ENCODE data around the gene KLHL10. TPM values are rescaled to one million over a fixed set of nuclear protein-coding genes. Genes with fewer than 3 reads are reported as not detected.

The KLHL10 gene
- total RNA-seq, 1 experiment from 2014 or later: not detected

DNA sequence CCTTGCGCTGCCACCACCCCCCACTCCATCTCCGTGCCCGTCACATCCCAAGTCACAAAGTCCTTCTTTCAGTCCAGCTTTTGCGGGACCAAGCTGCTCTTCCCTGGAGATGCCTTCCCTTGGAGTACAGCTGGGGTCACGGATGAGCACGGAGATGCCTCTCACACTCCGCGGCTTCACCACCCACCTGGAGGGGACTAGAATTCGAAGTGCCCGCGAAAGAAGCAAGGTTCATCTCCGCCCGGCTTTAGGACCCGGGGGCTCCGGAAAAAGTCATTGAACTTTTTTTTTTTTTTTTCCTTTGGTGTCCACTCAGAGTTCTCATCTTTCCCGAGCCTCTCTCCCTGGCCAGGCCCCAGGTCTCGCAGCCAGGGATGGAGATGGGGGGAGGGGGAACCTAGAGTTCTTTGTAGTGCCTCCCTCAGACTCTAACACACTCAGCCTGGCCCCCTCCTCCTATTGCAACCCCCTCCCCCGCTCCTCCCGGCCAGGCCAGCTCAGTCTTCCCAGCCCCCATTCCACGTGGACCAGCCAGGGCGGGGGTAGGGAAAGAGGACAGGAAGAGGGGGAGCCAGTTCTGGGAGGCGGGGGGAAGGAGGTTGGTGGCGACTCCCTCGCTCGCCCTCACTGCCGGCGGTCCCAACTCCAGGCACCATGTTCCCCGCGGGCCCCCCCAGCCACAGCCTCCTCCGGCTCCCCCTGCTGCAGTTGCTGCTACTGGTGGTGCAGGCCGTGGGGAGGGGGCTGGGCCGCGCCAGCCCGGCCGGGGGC lies 25.1 kb upstream of the KLHL10 start, which contains the start of gene FKBP10:
Gene FKBP10, plus strand, starts transcription at position 624 of the 771 bp plus-strand sequence. Its CDS starts 31 bp downstream, at position 655.
- no peaks in the 10 kb centered on the region for H3K27me3 Mint-ChIP-seq (ENCODE audit: insufficient read depth, unreplicated experiment)
- peak within 1 kb of the TSS; percentile 85 for H3K27ac Mint-ChIP-seq (ENCODE audit: low read depth, unreplicated experiment)
- ChIA-PET POLR2A (interaction anchor here (1.0 to 24.1 kb wide), 9 partner anchors 10 to 124 kb away, joined by 3 to 599 read pairs (median 9); partner anchors contain the start of genes EIF1, JUP and KLHL11), CTCF (interaction anchor here (0.7 to 3.1 kb wide), 5 partner anchors 11 to 1720 kb away, joined by 3 to 22 read pairs (median 6); no protein-coding TSS in a partner anchor)
- peak within 1 kb of the TSS; percentile 95 for H3K4me3 Mint-ChIP-seq (ENCODE audit: unreplicated experiment)
- peaks cover 19% of the 10 kb centered on the region for H3K4me1 Mint-ChIP-seq (ENCODE audit: insufficient read depth, unreplicated experiment)
- no peaks in the 10 kb centered on the region for H3K9me3 Mint-ChIP-seq (ENCODE audit: unreplicated experiment)
- no TSS peak for BruUV-seq (replicated peaks)
- H3K36me3 Mint-ChIP-seq (ENCODE audit: insufficient read depth, unreplicated experiment): peaks cover 28% of the 10 kb centered on the region
- no peak for TF ChIP-seq CTCF (IDR thresholded peaks at IDR 0.05; ENCODE audit: unreplicated experiment)
- peak; percentile 84 for DNase-seq (ENCODE audit: unreplicated experiment)
- intact Hi-C loops (cut with micrococcal nuclease): loop anchor here (2.0 kb wide), 1 partner anchor 52 kb away; the partner anchor contains the start of gene KLHL11

GRCh38 chr17:41813152-41813680 lies 24.4 kb upstream of the KLHL10 start:
- H3K4me3 Mint-ChIP-seq (ENCODE audit: unreplicated experiment): peak overlapping the region; percentile 95
- BruUV-seq (replicated peaks): no TSS peak
- TF ChIP-seq CTCF (IDR thresholded peaks at IDR 0.05; ENCODE audit: unreplicated experiment): no peak
- CTCF ChIA-PET: no interaction called here
- intact Hi-C loops (cut with micrococcal nuclease): loop anchor here (2.0 kb wide), 1 partner anchor 52 kb away; the partner anchor contains the start of gene KLHL11
- H3K4me1 Mint-ChIP-seq (ENCODE audit: insufficient read depth, unreplicated experiment): peaks cover 19% of the 10 kb centered on the region
- H3K27ac Mint-ChIP-seq (ENCODE audit: low read depth, unreplicated experiment): peak overlapping the region; percentile 85
- POLR2A ChIA-PET: interaction anchor here (1.0 to 24.1 kb wide), 7 partner anchors 9 to 124 kb away, joined by 4 to 599 read pairs (median 14); partner anchors contain the start of genes EIF1, JUP and KLHL11
- no peaks in the 10 kb centered on the region for H3K27me3 Mint-ChIP-seq (ENCODE audit: insufficient read depth, unreplicated experiment)
- peaks cover 28% of the 10 kb centered on the region for H3K36me3 Mint-ChIP-seq (ENCODE audit: insufficient read depth, unreplicated experiment)
- no peak for DNase-seq (ENCODE audit: unreplicated experiment)
- H3K9me3 Mint-ChIP-seq (ENCODE audit: unreplicated experiment): no peaks in the 10 kb centered on the region

GRCh38 chr17:41813699-41814124 lies 23.9 kb upstream of the KLHL10 start:
- TF ChIP-seq CTCF (IDR thresholded peaks at IDR 0.05; ENCODE audit: unreplicated experiment): no peak
- DNase-seq (ENCODE audit: unreplicated experiment): no peak

DNA sequence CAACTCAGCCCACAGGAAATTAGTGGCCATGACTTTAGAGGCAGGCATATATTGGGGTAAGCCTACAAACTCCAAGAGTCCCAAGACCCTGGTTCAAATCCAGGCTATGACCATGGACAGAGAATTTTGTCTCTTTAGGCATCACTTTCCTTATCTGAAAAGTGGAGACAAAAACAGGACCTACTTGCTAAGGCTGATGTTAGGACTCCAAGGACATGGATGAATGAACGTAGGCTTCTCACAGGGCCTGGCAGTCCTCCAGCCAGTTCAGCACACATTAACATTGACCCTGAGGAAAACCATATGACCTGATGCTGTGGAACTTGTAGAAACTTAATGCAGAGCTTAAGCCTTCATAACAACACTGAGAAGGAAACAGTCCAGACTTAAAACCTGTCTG lies 23.4 kb upstream of the KLHL10 start:
- ChIA-PET POLR2A (interaction anchor here (0.6 to 24.1 kb wide), 6 partner anchors 21 to 1713 kb away, joined by 3 to 599 read pairs (median 4); partner anchors contain the start of genes JUP and KLHL11), CTCF (no interaction called here)
- H3K36me3 Mint-ChIP-seq (ENCODE audit: insufficient read depth, unreplicated experiment): peaks cover 28% of the 10 kb centered on the region
- peaks cover 19% of the 10 kb centered on the region for H3K4me1 Mint-ChIP-seq (ENCODE audit: insufficient read depth, unreplicated experiment)
- DNase-seq (ENCODE audit: unreplicated experiment): no peak
- intact Hi-C loops (cut with micrococcal nuclease): no loop called here
- H3K27me3 Mint-ChIP-seq (ENCODE audit: insufficient read depth, unreplicated experiment): no peaks in the 10 kb centered on the region
- BruUV-seq (replicated peaks): no TSS peak
- peak overlapping the region; percentile 95 for H3K4me3 Mint-ChIP-seq (ENCODE audit: unreplicated experiment)
- no peak overlapping the region for H3K27ac Mint-ChIP-seq (ENCODE audit: low read depth, unreplicated experiment)
- H3K9me3 Mint-ChIP-seq (ENCODE audit: unreplicated experiment): no peaks in the 10 kb centered on the region
- no peak for TF ChIP-seq CTCF (IDR thresholded peaks at IDR 0.05; ENCODE audit: unreplicated experiment)

More at GRCh38 chr17:41813699-41814124, 23.9 kb upstream of the KLHL10 start:
- H3K27ac Mint-ChIP-seq (ENCODE audit: low read depth, unreplicated experiment): peak overlapping the region; percentile 85
- no peaks in the 10 kb centered on the region for H3K9me3 Mint-ChIP-seq (ENCODE audit: unreplicated experiment)
- intact Hi-C loops (cut with micrococcal nuclease): loop anchor here (2.0 kb wide), 1 partner anchor 51 kb away; the partner anchor contains the start of gene KLHL11
- TSS peak; percentile 53 for BruUV-seq (replicated peaks)
- H3K36me3 Mint-ChIP-seq (ENCODE audit: insufficient read depth, unreplicated experiment): peaks cover 32% of the 10 kb centered on the region
- ChIA-PET CTCF (no interaction called here), POLR2A (interaction anchor here (1.4 to 24.1 kb wide), 5 partner anchors 9 to 125 kb away, joined by 5 to 599 read pairs (median 14); partner anchors contain the start of genes EIF1, JUP and KLHL11)
- peak overlapping the region; percentile 95 for H3K4me3 Mint-ChIP-seq (ENCODE audit: unreplicated experiment)
- H3K27me3 Mint-ChIP-seq (ENCODE audit: insufficient read depth, unreplicated experiment): no peaks in the 10 kb centered on the region
- H3K4me1 Mint-ChIP-seq (ENCODE audit: insufficient read depth, unreplicated experiment): peaks cover 19% of the 10 kb centered on the region
